Measurements from ENCODE around the gene CUBN.

The CUBN gene

GRCh38 chr10:16905320-16905719 lies 224.3 kb downstream of the CUBN start:
- DNase-seq (ENCODE audit: low read depth in 1 of 2, low spot score in 1 of 2): no peak
- TF ChIP-seq POLR2AphosphoS5 (IDR thresholded peaks at IDR 0.05; ENCODE audit: low read depth) (no peak), GABPA (IDR thresholded peaks at IDR 0.05; ENCODE audit: low read depth) (no peak), SPI1 (IDR thresholded peaks at IDR 0.05; ENCODE audit: borderline replicate concordance, low read depth) (no peak), CTCF (IDR thresholded peaks at IDR 0.05; ENCODE audit: insufficient read depth, low read length) (no peak), REST (IDR thresholded peaks at IDR 0.05; ENCODE audit: insufficient replicate concordance, low read depth) (no peak)
- H3K27ac ChIP-seq (replicated peaks): no peak overlapping the region

GRCh38 chr10:16904639-16905061 lies 225.0 kb downstream of the CUBN start:
- no peaks in the 10 kb centered on the region for H3K27me3 ChIP-seq (ENCODE audit: insufficient read depth, poor library complexity, severe bottlenecking)
- H3K27ac ChIP-seq (replicated peaks): no peak overlapping the region
- peak; percentile 11 to 22 for DNase-seq (ENCODE audit: low read depth in 1 of 2, low spot score in 1 of 2)
- no peak overlapping the region for H3K4me3 ChIP-seq (replicated peaks; ENCODE audit: insufficient read depth, low read length)
- no peak for TF ChIP-seq SPI1 (IDR thresholded peaks at IDR 0.05; ENCODE audit: borderline replicate concordance, low read depth)
- TF ChIP-seq REST (IDR thresholded peaks at IDR 0.05; ENCODE audit: insufficient replicate concordance, low read depth): no peak
- TF ChIP-seq POLR2AphosphoS5 (IDR thresholded peaks at IDR 0.05; ENCODE audit: low read depth): no peak
- TF ChIP-seq GABPA (IDR thresholded peaks at IDR 0.05; ENCODE audit: low read depth): no peak
- TF ChIP-seq CTCF (IDR thresholded peaks at IDR 0.05; ENCODE audit: insufficient read depth, low read length): no peak

More at GRCh38 chr10:16905320-16905719, 224.3 kb downstream of the CUBN start:
- no peak overlapping the region for H3K4me3 ChIP-seq (replicated peaks; ENCODE audit: insufficient read depth, low read length)
- no peaks in the 10 kb centered on the region for H3K27me3 ChIP-seq (ENCODE audit: insufficient read depth, poor library complexity, severe bottlenecking)

GRCh38 chr10:16904049-16904448 lies 225.6 kb downstream of the CUBN start:
- H3K27me3 ChIP-seq (ENCODE audit: insufficient read depth, poor library complexity, severe bottlenecking): no peaks in the 10 kb centered on the region
- no peak for DNase-seq (ENCODE audit: low read depth in 1 of 2, low spot score in 1 of 2)
- TF ChIP-seq POLR2AphosphoS5 (IDR thresholded peaks at IDR 0.05; ENCODE audit: low read depth) (no peak), REST (IDR thresholded peaks at IDR 0.05; ENCODE audit: insufficient replicate concordance, low read depth) (no peak), CTCF (IDR thresholded peaks at IDR 0.05; ENCODE audit: insufficient read depth, low read length) (no peak), SPI1 (IDR thresholded peaks at IDR 0.05; ENCODE audit: borderline replicate concordance, low read depth) (no peak), GABPA (IDR thresholded peaks at IDR 0.05; ENCODE audit: low read depth) (no peak)

More at GRCh38 chr10:16904049-16904448, 225.6 kb downstream of the CUBN start:
- H3K27ac ChIP-seq (replicated peaks): no peak overlapping the region
- H3K4me3 ChIP-seq (replicated peaks; ENCODE audit: insufficient read depth, low read length): no peak overlapping the region
